T1000 (cell line): ENCODE measurements around the gene ATAD5.
"Not testable (repeated sequence)": the region's sequence is repeated elsewhere in the genome, so short reads cannot be mapped to it uniquely, and the experiment has no call there.

Experiments
- DNase-seq: peaks from one replicate; lab custom pipeline; 2025; ENCODE audit warnings: mixed read lengths; lab: John Stamatoyannopoulos, UW

The ATAD5 gene

GRCh38 chr17:30824002-30824355 lies 7.8 kb upstream of the ATAD5 start:
- DNase-seq, result peak; percentile 39

- DNase-seq, result peak; percentile 91
These were observed 7.2 kb upstream of the ATAD5 start, which contains the start of gene CRLF3 for GRCh38 chr17:30824356-30825145. Gene CRLF3 (minus strand): TSS chr17:30824692. CDS start chr17:30824651, 41 bp downstream.

GRCh38 chr17:30827082-30827481 lies 4.7 kb upstream of the ATAD5 start:
- DNase-seq, result no peak

GRCh38 chr17:30829022-30829421 lies 2.7 kb upstream of the ATAD5 start:
- DNase-seq, result no peak

GRCh38 chr17:30831257-30831656 lies 509 bp upstream of the ATAD5 start:
- DNase-seq, result no peak

- DNase-seq, result no peak
These were observed 815 bp downstream of the ATAD5 start for GRCh38 chr17:30832438-30833124.

GRCh38 chr17:30838202-30838807 lies 6.5 kb downstream of the ATAD5 start:
- no peak for DNase-seq

- no peak for DNase-seq
These were observed 9.0 kb downstream of the ATAD5 start for GRCh38 chr17:30840771-30841170.

GRCh38 chr17:30848021-30848420 lies 16.3 kb downstream of the ATAD5 start:
- no peak for DNase-seq

- DNase-seq, result no peak
These were observed 22.4 kb downstream of the ATAD5 start for GRCh38 chr17:30854146-30854545.

- DNase-seq, result no peak
These were observed 26.9 kb downstream of the ATAD5 start for GRCh38 chr17:30858556-30859250.

- no peak for DNase-seq
These were observed 32.9 kb downstream of the ATAD5 start for GRCh38 chr17:30864636-30865035.

- DNase-seq, result no peak
These were observed 37.2 kb downstream of the ATAD5 start for GRCh38 chr17:30869005-30869404.

- no peak for DNase-seq
These were observed 54.4 kb downstream of the ATAD5 start for GRCh38 chr17:30886187-30886586.

- DNase-seq, result no peak
These were observed 62.5 kb downstream of the ATAD5 start for GRCh38 chr17:30894236-30894635.

- DNase-seq, result no peak
These were observed 65.5 kb downstream of the ATAD5 start for GRCh38 chr17:30897311-30897710.

- DNase-seq, result no peak
These were observed 74.0 kb downstream of the ATAD5 start for GRCh38 chr17:30905742-30906100.

GRCh38 chr17:30906101-30906911 lies 74.5 kb downstream of the ATAD5 start, which contains the start of gene TEFM:
Gene TEFM (minus strand): TSS chr17:30906238. CDS start chr17:30906198, 40 bp downstream.
- DNase-seq, result peak; percentile 94

- DNase-seq, result no peak
These were observed 77.1 kb downstream of the ATAD5 start for GRCh38 chr17:30908717-30909420.

- DNase-seq, result not testable (repeated sequence)
These were observed 78.4 kb downstream of the ATAD5 start for GRCh38 chr17:30910151-30910550.

- no peak for DNase-seq
These were observed 82.2 kb downstream of the ATAD5 start for GRCh38 chr17:30913955-30914354.
